GM19324 (cell line): Measurements from ENCODE around the gene TXNDC5.
"Not testable (repeated sequence)": the region's sequence is repeated elsewhere in the genome, so short reads cannot be mapped to it uniquely, and the experiment has no call there.

Source experiments
- ATAC-seq: cut with Tn5 transposase; IDR thresholded peaks from one replicate; pipeline ENCODE4 v1.9.1; 2021; ENCODE audit warnings: mild to moderate bottlenecking, moderate library complexity; ENCODE audit not compliant: unreplicated experiment, low FRiP score

Gene TXNDC5

DNA sequence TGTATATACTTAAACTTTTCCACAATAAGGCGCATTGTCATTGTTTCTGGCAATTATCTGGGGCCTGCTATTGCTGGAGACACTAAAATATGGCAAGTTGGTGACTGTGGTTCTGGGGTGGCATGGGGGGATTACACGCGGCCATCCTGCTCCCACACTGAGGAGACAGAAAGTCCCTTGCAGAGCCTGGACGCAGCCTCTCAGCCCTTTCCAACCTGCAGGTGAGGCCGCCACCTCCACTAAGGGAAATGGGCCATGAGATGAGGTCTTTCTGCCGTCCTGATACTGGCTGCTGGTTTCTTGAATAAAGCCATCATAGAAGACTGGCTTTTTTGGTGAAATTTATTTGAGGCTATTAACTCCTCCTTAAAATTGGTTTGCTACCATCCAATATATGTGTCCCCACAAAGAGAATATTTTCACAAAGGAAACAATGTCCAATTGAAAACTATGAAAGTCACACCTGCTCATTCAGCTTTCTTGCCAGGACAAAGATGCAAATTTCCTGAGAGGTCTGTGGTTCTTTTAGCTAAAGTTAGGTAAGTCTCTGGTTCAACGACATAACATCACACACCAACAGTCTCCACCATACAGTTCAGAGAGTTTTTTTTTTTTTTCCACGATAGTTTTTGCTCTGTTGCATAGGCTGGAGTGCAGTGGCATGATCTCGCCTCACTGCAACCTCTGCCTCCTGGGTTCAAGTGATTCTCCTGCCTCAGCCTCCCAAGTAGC, 13.0 kb downstream of the TXNDC5 start:
- ATAC-seq = peak; percentile 44

DNA sequence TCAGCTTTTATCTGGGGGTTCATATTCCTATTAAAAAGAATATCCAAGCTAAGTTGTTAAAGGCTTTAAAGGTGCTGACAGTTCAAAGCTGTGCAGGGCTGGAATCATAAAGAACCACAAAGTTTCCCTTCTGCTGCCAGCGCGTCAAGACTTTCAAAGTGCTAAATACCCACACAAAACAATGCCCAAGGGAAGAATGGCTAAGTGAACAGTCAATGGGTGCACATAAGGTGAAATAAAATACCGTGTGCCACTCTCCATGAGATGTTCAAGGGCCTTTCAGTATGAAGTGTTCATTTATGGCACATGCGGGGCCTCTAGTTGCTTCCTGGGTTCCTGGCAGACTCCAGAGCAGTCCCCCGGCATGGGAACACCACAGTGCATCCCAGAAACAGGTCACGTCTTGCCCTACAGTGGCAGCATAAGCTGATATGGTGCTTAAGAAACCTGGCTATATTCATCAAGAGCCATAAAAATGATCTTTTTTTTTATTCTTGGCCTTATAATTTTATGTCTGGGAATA, 14.1 kb downstream of the TXNDC5 start:
- ATAC-seq = no peak

DNA sequence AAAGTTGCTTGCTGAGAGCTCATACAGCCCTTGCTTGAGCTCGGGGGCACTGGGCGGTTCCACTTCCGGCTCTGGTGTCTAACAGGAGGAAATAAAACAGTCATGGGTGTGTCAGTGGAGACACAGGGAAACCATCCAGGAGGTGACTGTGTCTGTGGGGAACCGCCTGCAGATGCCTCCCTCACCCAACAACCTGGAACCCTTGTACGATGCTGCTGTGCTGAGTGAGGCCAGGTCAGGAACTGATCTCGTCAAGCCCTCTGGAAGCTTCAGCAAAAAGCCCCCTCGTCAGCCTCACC, 15.5 kb downstream of the TXNDC5 start:
- ATAC-seq = no peak

DNA sequence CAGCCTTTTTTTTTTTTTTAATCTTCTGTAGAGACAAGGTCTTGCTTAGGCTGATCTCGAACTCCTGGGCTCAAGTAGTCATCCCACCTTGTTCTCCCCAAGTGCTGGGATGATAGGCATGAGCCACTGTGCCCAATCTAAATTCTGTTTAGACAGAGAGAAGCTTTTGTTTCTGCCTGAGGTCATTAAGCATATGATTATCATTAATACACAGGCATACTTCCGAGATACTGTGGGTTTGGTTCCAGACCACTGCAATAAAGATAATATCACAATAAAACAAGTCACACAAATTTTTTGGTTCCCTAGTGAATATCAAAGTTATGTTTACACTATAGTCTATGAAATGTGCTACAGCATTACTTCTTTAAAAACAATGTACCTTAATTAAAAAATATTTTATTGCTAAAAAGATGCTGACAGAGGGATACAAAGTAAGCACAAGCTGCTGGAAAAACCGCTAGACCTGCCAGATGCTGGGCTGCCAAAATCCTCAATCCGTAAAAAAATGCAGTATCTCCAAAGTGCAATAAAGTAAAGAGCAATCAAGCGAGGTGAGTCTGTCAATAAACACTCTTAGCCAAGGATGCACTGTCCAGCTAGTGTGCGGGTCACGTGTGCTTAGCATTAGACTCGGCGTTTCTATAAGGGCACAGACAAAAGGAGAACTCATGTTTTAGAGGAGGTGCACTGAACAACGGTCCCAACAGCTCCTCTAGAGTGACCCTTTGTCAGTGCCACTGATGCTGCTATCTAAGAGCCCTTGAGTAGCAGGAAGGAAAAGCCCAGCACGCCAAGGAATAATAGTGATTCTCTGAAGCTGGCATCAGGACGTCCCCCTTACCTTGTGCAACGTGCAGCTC, 16.1 kb downstream of the TXNDC5 start:
- ATAC-seq = no peak

DNA sequence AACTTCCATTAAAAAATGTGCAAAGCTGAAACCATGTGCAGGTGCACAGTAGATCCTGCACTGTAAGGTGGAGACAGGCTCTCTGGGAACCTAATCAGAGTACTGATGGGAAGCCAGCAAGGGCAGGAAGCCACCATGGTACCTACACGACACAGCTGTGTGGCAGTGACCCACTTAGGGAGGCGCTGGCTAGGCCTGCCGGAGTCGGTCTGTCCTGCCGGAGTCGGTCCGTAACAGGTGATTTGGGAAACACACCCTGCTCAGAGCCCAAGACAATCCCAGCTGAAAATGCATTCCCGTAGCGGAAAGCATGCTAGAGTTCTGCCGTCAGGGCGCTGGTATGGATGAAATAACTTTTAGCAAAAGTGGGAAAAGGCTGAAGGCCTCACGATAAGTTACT, 17.2 kb downstream of the TXNDC5 start:
- no peak for ATAC-seq

DNA sequence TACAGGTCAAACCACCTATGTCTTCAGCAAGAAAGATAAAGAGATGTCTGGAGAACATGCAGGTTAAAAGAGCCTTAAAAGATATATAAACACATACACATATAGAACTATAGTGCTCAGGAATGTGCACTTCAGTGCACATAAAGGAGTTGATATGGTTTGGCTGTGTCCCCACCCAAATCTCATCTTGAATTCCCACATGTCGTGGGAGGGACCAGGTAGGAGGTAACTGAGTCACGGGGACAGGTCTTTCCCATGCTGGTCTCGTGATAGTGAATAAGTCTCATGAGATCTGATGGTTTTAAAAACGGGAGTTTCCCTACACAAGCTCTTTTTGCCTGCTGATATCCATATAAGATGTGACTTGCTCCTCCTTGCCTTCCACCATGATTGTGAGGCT, 18.2 kb downstream of the TXNDC5 start:
- not testable (repeated sequence) for ATAC-seq

DNA sequence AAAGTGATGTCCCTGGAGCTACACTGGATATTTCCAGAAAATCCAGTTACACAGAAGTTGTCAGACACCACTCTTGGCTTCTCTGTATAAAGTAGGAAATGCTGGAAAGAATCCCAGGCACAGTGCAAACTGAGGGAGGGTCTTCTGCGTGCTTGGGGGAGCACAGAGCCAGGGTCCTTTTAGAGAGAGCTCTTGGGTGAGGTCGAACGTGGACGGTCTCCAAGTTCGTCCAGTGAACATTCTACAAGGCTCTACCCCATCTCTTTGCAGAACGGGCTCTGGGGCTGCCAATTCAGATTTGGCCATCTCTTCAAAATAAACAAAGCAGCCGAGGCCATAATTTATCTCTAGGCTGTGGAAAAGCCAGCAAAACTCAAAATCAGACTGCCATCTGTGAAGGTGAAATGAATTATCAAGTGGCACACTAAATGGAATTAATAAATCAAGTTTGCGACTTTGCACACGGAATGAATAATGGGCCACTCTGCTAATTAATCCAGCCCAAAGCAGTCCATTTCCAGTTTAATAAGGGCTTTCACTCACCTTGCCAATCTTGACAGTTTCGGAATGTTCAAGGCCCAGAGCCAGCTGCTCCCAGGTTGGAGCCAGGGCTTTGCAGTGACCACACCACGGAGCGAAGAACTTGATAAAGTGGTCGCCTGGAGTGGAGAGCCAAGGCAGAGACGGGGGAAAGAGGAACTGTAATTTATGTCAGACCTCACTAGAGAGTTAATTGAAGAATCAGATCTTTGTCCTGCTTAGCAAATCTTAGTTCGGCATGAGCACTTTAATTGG, 19.3 kb downstream of the TXNDC5 start:
- ATAC-seq = no peak

DNA sequence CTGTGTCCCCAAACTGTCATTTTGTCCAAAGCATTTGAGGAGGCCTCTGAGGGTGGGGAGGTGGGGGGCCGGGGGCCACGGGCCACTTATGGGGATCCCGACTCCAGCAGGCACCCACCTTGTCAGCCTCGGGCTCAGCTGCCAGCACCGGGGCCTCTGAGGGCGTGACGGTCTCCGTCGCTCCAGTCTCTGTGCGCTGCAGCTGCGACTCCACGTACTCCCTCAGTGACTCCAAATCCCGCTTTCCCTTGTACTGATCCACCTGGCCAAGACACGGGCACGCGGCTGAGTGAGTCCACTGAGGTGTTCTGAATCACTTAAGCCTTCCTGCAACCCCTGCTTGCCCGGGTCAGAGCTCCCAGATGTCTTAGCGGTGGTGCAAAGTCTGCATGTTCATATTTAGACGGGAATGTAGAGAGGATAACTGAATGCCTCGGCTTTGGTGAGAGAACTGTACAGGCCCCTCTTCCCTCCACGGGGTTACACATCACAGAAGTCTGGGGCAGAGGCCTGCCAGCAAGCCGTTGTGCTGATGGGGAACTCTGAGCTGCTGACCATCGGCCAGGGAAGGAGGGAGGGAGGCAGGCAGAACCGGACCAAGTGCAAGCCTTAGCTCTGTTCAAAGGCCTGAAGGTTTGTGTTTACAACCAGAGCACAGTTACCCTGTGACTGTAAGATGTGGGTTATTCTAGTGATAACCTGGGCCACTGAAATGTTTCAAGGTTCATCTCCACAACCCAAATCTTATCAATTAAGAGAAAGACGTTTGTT, 21.8 kb downstream of the TXNDC5 start:
- ATAC-seq = no peak

DNA sequence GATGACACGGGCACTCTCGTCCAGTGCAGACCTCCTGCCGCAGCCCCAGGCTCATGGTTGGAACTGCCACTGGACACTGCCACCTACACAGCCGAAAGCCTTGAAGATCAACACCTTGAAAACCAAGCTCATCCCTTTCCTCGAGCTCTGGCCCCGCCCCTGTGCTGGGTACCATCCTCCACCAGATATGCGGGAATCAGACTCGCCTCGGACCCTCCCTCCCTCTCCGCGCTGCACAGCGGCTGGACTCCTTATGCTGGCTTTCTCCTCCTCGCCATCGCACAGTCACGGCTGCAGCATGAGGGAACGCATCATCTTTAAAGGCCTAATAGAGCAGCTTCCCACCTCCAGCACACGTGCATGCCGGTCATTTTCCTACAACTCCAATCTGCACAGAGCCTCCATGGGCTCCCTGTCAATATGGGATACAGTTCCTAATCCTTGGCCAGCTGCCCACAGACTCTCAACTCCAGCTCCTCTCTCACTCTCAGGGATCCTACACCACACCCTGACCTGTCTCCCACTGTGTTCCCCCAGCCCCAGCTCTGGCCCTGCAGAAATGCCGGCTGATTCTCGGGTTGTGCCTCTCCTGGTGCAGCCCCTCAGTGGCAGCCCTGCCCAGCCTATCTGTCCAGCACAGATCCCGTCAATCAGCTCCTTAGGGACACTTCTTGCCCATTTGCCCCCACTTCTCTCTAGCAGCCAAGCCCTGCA, 23.2 kb downstream of the TXNDC5 start:
- no peak for ATAC-seq

DNA sequence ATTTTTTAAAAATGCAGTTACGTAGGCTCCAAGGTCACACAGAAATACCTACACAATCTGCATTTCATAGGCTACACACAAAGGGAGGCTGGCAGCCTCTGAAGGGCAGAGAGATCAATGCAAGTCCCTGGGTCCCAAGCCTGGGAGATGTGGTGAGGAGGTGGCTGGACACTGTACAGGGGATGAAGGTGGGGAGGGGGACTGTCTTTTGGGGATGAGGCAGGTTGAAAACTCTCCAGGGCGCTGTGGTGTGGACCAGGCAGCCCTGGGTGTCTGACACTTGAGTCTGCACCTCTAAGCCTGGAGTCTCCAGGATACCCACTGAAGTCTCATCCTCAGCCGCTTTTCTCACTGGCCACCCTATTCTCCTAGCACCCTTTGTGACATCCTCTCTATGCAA, 24.5 kb downstream of the TXNDC5 start:
- no peak for ATAC-seq

DNA sequence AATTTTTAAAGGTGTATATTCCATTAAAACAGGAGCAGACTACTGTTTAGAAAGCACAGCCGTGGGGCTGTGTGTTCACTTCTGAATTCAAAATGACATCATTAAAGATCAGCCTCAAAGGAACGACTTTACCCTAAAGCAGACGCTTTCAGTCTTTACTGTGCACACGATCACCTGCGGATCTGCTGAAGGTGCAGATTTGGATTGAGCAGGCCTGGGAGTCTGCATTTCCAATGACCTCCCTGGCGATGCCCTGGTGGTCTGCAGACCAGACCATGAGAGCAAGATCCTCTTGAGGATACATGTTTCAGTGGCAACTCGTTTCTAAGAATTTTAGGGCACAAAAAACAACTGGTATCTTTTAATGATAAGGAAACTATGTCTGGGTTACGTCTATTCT, 27.2 kb downstream of the TXNDC5 start:
- no peak for ATAC-seq

DNA sequence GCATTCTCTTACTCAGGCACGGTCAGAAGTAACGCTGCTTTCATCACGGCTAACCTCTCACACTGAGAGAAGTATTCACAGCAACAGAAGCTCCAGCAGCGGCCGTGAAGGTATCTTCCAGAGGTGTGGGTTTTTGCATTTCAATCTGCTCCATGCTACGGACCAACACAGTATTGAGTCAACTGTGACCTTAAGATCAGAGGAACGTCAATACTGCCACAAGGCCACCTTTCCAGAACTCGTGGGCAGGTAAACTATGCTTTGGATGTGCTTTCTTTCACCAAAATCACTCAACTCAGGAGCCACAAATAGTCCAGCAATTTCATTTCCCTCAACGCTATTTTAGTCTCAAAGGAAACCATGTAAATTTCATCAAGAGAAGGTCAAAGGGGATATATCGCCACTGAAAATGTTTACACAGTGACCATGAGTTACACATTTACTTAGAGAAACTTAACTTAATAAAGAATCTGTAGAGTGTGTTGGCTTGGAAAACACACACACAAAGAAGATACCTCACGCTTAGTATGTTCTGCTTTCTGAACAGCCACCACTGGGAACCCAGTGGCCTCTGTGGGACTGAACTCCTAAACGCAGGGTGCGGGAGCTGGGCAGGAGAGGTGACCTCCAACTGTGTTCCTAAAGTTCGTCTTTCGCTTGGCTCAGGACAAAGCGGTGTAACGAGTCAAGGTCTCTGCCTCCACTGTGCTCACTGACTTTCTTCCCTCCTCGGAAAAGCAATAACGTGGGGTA, 27.9 kb downstream of the TXNDC5 start:
- no peak for ATAC-seq

DNA sequence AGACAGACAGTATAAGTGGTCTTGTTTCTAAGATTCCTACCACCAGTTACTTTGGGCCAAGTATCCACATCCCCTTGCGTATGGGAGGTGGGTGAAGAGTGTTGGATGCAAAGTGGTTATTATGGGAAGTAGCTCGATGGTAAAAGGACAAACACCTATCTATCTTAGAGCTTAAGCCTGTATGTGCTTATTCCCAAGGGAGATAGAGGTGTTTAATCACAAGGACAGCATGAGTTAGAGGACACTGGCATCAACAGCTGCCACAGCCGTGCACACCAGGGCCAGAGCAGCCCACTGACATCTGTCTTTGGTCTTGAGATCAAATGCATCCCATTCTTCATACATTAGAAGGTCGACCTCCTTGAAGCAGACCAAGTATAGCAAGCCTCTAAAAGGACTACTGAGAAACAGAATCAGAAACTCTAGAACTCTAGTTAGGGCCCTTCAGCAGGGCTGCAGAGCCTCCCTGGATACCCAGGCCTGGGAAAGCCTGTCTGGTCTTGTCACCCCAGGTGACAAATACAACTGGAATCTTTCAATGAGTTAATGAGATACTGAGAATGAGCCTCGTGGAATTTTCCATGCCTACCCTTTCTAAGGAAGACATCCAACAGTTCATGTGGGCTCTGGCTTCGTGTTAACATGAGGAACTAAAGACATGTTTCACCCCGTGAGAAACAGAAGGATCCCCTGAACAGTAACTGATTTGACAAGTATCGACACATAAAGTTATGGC, 28.7 kb downstream of the TXNDC5 start:
- ATAC-seq = no peak

DNA sequence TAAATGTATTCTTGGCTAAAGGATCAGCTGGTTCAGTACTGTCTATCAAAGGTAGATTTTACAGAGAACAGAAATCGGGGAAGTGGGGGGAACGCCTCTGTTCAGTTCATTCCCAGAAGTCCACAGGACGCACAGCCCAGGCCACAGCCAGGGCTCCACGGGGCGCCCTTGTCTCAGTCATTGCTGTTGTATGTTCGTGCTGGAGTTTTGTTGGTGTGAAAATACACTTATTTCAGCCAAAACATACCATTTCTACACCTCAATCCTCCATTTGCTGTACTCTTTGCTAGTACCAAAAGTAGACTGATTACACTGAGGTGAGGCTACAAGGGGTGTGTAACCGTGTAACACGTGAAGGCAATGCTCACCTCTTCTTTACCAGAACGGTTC, 29.9 kb downstream of the TXNDC5 start:
- no peak for ATAC-seq

DNA sequence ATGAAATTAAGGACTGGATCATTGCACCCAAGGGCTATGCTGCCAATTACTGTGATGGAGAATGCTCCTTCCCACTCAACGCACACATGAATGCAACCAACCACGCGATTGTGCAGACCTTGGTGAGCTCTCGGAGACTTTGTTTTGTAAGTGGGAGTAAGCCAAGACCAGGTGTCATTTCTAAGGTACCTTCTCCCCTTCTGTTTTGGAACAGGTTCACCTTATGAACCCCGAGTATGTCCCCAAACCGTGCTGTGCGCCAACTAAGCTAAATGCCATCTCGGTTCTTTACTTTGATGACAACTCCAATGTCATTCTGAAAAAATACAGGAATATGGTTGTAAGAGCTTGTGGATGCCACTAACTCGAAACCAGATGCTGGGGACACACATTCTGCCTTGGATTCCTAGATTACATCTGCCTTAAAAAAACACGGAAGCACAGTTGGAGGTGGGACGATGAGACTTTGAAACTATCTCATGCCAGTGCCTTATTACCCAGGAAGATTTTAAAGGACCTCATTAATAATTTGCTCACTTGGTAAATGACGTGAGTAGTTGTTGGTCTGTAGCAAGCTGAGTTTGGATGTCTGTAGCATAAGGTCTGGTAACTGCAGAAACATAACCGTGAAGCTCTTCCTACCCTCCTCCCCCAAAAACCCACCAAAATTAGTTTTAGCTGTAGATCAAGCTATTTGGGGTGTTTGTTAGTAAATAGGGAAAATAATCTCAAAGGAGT, 30.4 kb downstream of the TXNDC5 start:
- ATAC-seq = no peak

DNA sequence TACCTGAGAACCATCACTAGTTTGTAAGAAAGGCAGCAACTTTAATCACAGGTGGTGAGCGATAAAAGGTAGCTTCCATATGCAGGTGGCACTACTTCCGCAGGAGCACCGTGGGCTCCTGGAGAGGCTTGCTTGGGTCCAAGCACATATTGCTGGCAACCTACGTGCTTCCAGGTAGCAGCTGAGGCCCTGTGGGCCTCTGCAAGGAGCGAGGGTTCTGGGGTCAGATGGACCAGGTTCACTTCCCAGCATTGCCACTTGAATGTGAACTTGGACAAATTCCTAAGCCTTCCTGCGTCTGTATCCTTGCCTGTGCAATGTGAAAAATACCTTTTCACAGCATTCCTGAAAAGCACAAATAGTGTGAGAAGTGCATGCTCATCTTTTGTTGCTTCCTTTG, 31.0 kb downstream of the TXNDC5 start:
- ATAC-seq = no peak

DNA sequence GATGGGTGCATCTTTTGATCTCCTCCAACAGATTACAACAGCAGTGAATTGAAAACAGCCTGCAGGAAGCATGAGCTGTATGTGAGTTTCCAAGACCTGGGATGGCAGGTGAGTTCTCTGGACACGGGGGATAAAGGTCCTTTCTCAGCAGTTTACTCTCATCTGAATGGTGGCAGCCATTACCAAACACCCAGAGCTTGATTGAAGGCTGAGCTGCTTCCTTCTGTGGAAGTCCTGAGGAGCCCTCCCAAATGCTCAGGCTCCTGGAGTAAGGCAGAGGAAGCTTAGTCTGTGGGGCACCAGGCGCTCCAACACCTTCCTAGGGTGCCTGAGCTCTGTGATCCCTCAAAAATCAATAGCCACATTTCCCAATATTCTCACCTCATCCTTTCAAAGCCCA, 31.5 kb downstream of the TXNDC5 start:
- ATAC-seq = no peak
